ENCODE data around the gene IL17C. TPM values are rescaled to one million over a fixed set of nuclear protein-coding genes. Genes with fewer than 3 reads are reported as not detected.

The IL17C gene
- total RNA-seq, 1 experiment from 2014 or later, result not detected

- no peak for DNase-seq (ENCODE audit: extremely low read depth, low read depth)
Measured at GRCh38 chr16:88640498-88641247, 2.3 kb downstream of the IL17C start.

DNA sequence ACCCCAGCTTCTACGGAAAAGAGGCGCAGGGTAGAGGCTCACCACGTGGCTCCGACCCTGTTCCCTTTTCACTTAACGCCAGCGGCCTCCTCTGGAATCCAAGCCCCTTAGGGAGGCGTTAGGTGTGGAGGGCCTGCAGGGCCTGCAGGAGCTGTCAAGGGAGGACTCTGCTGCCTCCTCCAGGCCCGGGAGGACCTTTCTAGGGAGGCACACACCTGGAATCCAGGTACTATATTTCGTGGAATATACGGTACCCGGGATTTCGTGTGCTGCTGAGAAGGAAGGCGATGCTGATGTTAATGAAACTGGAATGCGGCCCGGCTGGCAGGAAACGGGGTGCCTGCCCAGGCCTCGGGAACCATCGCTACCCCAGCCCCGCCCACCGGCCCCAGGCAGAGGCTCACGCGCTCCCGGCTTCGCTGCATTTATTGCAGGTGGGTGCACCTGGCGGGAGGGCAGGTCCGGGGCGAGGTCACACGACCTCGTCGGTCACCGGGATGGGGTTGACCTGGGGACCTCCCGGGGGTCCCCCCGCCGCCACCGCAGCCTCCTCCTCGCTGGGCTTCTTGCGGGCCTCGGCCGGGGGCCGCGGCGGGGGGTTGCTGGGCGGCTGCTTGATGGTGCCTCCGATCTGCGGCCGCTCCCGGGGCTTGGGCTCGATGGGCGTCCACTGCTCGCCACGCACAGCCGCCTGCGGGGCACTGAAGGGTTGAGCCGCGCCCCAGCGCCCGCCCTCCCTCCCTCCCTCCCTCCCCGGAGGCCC lies 4.7 kb downstream of the IL17C start:
- no peak for DNase-seq (ENCODE audit: extremely low read depth, low read depth)

- DNase-seq (ENCODE audit: extremely low read depth, low read depth), result no peak
Measured at GRCh38 chr16:88643644-88643932, 5.2 kb downstream of the IL17C start.

DNA sequence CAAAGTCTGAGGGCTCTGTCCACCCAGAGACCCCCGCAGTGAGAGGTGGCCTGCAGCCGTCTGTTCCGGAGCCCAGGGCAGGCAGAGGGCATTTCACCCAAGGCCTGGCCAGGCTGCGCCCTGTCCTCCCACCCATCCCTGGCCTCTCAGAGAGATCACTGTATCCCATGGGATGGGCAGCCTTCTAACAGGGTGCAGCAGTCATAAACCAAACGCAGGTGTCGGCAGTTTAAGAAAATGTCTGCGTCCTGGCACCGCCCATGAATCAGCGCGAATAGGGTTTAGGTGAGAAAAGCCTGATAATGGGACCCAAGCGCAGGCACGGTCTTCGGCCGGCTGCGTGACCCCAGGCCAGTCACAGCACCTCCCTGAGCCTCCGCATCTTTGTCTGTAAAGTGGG lies 7.1 kb downstream of the IL17C start:
- DNase-seq (ENCODE audit: extremely low read depth, low read depth), result no peak

GRCh38 chr16:88645941-88646340 lies 7.6 kb downstream of the IL17C start:
- no peak for DNase-seq (ENCODE audit: extremely low read depth, low read depth)

GRCh38 chr16:88646345-88647034 lies 8.1 kb downstream of the IL17C start:
- no peak for DNase-seq (ENCODE audit: extremely low read depth, low read depth)

DNA sequence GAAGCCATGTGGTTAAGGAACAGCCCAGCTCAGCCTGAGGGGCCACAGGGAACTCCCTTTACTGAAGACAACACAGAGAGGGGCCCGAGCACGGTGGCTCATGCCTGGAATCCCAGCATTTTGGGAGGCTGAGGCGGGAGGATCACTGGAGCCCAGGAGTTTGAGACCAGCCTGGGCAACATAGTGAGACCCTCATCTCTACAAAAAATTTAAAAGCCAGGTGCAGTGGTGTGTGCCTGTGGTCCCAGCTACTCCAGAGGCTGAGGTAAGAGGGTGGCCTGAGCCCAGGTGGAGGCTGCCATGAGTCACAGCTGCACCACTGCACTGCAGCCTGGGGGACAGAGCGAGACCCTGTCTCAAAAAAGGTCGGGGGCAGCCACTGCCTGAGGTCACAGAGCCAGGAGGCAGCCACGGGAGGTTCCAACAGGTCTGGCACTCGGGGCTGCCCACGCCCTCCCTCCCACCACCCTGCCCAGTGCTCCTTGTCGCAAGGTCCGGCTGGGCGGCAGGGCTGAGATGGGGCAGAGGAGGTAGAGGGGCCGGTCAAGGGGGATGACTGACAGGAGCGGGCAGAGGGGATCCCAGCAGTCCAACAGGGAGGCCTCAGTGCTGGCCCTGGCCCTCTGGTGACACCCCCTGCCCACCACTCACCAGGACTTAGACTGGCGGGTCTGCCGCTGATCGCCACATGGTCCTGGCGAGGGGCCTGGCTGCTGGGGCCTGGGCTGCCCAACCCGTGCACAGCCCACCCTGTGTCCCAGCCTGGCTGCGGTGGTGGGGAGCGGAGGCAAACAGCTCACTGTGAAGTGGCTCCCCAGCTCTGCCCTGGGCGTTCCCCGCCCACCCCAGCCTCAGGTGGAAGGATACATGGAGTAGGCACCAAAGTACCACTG lies 9.1 kb downstream of the IL17C start:
- DNase-seq (ENCODE audit: extremely low read depth, low read depth), result no peak

DNA sequence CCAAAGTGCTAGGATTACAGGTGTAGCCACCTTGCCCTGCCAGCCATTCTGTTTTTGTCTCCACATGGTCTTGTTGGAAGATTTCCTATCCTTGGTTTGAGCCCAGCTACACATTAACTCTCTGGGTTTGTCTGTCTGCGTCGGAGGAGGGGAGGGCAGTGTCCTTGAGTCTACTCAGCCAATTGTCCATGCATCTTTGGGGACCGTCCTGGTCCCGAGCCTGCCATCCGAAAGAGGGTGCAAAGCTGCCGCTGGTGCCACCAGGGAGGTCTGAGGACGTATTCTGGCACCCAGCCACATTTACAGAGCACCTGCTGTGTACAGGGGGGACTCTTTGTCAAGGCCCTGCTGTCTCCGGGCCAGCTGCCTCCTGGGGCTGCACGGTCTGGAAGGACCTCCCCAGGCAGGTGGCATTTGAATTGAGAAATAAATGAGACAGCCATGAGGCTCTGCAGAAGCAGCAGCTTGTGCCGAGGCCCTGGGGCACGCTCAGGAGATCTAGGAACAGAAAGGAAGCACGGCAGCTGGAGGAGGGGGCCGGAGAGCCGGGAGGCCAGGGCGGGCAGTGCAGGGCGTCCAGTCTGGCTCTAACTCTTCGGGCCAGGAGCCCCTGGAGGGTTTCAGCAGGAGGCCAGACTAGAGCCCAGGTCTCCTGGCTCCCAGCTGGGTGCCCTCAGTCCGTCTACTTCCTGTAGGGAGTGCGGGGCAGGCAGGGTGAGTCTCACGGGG lies 11.0 kb downstream of the IL17C start:
- no peak for DNase-seq (ENCODE audit: extremely low read depth, low read depth)

GRCh38 chr16:88649924-88650748 lies 11.8 kb downstream of the IL17C start:
- DNase-seq (ENCODE audit: extremely low read depth, low read depth), result no peak

DNA sequence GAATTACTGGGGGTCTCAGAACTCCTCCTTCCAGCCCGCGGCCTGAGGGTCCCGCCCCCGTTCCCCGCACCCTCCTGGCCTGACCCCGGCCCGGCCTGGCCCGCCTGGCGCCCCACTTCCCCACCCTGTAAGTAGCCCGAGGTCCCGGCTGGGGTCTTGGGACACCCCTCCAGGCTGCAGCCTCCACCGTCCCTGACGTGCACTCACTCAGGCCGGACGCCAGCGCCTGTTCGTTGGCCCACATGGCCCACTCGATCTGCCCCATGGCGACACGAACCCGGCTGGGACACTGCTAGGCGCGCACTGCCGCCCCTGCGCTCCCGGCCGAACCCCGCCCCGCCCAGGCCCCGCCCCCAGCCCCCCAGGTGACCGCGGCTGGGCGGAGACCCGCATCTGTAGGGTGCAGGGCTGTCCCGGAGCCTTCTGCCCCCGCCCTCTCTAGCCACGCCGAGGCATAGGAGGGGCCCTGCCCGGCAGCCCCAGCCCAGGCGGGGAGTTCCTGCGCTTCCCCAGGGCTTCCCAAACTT lies 12.4 kb downstream of the IL17C start, which contains the start of gene CYBA:
Gene CYBA, minus strand, starts transcription at position 305 of the 527 bp plus-strand sequence. Its CDS starts 40 bp downstream, at position 265.
- peak; percentile 33 for DNase-seq (ENCODE audit: extremely low read depth, low read depth)

DNA sequence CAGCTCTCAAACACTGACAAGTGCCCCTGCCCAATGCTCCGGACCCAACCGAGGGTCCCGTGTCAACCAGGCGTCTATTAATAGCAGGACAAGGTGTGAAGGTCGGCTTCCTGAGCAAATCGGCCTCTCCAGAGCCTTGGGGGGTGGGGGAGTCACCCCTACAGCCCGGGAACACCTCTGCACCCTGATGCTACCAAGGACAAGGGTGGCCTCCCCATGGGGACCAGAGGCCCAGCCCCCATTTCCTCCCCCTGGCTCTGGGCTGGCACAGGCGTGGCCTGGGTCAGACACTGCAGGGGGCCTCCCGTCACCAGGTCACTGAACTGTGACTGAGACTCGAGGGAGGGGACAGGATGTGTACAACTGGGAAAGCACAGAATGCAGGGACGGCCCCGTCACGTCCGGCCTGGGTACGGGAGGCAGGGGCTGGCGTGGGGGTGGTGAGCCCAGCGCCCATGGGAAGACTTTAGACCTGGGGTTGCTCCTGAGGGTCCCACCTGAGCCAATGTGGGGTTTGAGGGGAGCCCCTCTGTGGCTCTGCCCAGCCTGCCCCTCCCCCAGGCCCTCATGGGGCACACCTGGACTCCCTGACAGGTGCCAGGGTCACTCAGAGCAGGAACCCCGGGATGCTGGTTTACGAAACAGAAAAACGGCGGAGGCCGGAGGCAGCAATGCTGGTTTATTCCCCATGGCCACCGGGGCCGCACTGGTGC lies 13.1 kb downstream of the IL17C start:
- DNase-seq (ENCODE audit: extremely low read depth, low read depth), result peak; percentile 50

- DNase-seq (ENCODE audit: extremely low read depth, low read depth), result no peak
Measured at GRCh38 chr16:88651989-88652761, 13.8 kb downstream of the IL17C start.

GRCh38 chr16:88652762-88653063 lies 14.3 kb downstream of the IL17C start:
- no peak for DNase-seq (ENCODE audit: extremely low read depth, low read depth)

DNA sequence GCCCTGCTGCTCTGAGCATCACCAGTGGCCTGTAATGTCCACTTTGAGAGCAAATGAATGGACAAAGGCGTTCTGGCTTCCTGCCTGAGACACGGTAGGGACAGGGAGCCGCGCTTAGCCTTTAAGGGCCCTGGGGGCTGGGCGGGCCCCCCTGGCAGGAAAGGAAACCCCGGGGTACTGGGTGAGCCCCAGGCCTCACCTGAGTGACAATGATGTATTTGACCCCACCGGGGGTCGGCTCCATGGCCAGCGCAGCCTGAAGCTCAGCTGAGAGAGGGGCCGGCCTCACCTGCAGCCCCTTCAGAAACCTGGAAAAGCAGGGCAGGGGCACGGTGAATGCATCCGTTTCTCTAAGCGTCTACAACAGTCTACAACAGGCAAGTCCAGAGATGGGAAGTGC lies 14.7 kb downstream of the IL17C start:
- no peak for DNase-seq (ENCODE audit: extremely low read depth, low read depth)

DNA sequence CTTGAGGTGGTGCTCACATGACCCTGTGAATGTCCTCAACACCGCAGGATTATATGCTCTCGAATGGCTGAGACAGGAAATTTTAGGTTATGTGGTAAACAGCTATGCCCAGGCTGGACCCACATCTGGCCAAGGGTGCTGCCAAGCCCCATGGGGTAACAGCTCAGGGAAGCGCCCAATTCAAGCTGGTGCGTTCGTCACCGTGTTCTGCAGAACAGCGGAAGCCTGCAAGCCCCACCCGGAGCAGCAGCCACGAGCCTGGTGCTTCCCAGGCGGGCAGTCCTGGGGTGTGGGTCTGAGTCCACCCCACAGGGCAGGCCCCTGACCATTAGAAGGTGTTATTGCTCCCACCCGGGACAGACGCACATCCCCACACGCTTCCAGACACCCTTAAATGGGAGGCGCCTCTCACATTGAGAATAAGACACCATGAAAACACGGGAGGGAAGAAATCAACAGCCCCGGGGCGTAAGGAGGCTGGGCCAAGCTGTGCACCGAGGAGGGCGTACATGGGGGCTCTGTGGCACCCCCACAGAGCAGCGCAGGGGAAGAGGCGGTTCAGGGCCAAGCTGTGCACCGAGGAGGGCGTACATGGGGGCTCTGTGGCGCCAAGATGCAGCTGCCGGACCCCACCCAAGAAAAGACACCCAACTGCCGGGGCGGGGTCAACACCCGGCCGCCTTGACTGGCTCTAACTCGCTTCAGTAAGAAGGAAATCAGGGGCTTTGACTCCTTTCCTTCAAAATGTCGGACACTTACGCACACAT lies 15.4 kb downstream of the IL17C start:
- DNase-seq (ENCODE audit: extremely low read depth, low read depth), result no peak

DNA sequence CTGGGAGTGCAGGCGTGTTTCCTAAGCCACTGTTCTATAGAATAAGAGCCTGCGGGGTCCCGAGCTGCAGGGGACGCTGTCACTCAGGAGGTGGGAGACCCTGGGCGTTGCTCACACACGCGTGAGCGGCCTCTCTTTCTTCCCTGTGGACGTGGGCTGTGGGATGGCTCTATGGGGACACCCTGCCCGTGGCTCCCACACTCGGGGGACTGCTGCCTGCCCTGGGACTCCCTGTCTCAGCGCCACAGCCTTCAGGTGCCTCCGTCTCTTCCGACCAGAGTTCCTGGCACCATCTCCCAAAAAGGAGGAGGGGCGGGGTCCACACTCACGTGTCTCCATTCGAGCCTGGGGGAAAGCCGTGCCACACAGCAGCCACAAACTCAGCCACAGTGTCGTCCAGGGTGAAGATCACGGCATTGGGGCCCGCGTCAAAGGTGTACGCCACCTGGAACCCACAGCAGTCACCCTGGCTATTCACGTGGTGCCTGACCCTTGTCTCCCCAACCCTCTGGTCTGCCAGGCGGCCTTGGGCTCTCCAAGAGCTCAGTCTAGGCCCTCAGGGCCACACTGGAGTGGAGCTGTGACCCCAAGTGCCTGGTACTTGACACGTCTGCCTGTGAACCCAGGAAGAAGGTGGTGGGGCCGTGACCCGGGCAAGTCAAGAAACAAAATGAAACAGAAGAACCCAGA lies 16.1 kb downstream of the IL17C start:
- no peak for DNase-seq (ENCODE audit: extremely low read depth, low read depth)
